ENCODE measurements around the gene GLE1.

The GLE1 gene

DNA sequence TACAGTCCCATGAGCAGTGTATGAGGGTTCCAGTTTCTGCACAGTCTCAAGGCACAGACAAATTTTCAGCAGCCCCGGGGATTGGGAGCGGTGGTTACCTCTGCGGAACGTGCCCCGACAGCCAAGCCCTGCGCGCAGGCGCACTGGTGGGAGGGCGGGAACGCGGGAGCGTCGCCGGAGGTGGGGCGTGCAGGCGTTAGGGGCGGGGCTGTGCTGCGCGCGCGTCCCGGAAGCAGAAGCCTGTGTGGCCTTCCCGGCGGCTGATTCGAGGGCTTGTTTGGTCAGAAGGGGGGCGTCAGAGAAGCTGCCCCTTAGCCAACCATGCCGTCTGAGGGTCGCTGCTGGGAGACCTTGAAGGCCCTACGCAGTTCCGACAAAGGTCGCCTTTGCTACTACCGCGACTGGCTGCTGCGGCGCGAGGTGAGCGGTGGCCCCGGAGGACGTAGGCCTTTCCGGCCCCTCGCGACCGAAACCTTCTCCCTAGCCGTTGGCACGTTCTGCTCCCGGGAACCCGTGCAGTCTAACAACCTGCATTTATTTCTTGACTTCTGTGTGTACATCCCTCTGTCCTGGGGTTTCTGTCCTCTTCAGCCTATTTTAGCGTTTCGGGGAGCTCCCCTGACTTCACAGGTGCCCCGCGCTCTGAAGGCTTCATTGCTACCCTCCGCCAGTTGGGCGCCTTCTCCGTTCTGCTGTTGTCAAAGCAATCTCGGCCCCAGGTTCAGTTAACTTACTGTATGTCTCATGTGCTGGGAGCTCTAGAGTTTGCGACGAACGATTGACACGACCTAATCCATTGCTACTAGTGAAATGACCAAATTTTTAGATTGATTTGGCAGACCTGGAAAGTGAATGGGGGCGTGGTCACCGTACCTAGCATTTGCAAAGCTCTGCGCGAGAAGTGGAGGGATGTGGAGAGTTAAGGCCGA, at the start of gene GLE1:
Gene GLE1 (plus strand): TSS at position 235 of the 929 bp plus-strand sequence. CDS start 87 bp downstream, at position 322.
- peak within 1 kb of the TSS; percentile 74 for H3K27ac ChIP-seq
- no peaks in the 10 kb centered on the region for H3K27me3 ChIP-seq (ENCODE audit: insufficient read depth, low read depth, severe bottlenecking)
- TF ChIP-seq CTCF (IDR thresholded peaks at IDR 0.05; ENCODE audit: low read depth, low read length), result no peak
- H3K4me3 ChIP-seq (ENCODE audit: low read depth, low read length), result peak within 1 kb of the TSS; percentile 82
- no peaks in the 10 kb centered on the region for H3K9me3 ChIP-seq (ENCODE audit: severe bottlenecking)
- peaks cover 33% of the 10 kb centered on the region for H3K36me3 ChIP-seq
- peak; percentile 97 for DNase-seq

GRCh38 chr9:128454991-128455390, 49.5 kb upstream of the GLE1 start:
- no peak overlapping the region for H3K4me3 ChIP-seq (ENCODE audit: low read depth, low read length)
- no peak for DNase-seq
- H3K36me3 ChIP-seq, result peaks cover 14% of the 10 kb centered on the region
- H3K27ac ChIP-seq, result no peak overlapping the region
- H3K9me3 ChIP-seq (ENCODE audit: severe bottlenecking), result no peaks in the 10 kb centered on the region
- H3K27me3 ChIP-seq (ENCODE audit: insufficient read depth, low read depth, severe bottlenecking), result no peaks in the 10 kb centered on the region
- no peak for TF ChIP-seq CTCF (IDR thresholded peaks at IDR 0.05; ENCODE audit: low read depth, low read length)

GRCh38 chr9:128455849-128456612, 48.5 kb upstream of the GLE1 start, which contains the start of gene ODF2:
TSS of gene ODF2 (plus strand) at chr9:128456006. CDS start at chr9:128456092, 86 bp downstream.
- H3K27ac ChIP-seq, result peak within 1 kb of the TSS; percentile 86
- peak within 1 kb of the TSS; percentile 78 for H3K4me3 ChIP-seq (ENCODE audit: low read depth, low read length)
- DNase-seq, result peak; percentile 100
- H3K27me3 ChIP-seq (ENCODE audit: insufficient read depth, low read depth, severe bottlenecking), result no peaks in the 10 kb centered on the region
- no peaks in the 10 kb centered on the region for H3K9me3 ChIP-seq (ENCODE audit: severe bottlenecking)
- TF ChIP-seq CTCF (IDR thresholded peaks at IDR 0.05; ENCODE audit: low read depth, low read length), result no peak
- peaks cover 24% of the 10 kb centered on the region for H3K36me3 ChIP-seq

GRCh38 chr9:128456613-128457061, 47.9 kb upstream of the GLE1 start:
- Histone ChIP-seq H3K9me3 (ENCODE audit: severe bottlenecking) (no peaks in the 10 kb centered on the region), H3K4me3 (ENCODE audit: low read depth, low read length) (peak overlapping the region; percentile 78), H3K36me3 (peaks cover 30% of the 10 kb centered on the region), H3K27ac (peak overlapping the region; percentile 86), H3K27me3 (ENCODE audit: insufficient read depth, low read depth, severe bottlenecking) (no peaks in the 10 kb centered on the region)
- no peak for TF ChIP-seq CTCF (IDR thresholded peaks at IDR 0.05; ENCODE audit: low read depth, low read length)
- peak; percentile 84 for DNase-seq

- no peaks in the 10 kb centered on the region for H3K9me3 ChIP-seq (ENCODE audit: severe bottlenecking)
- H3K27ac ChIP-seq, result peak overlapping the region; percentile 86
- DNase-seq, result no peak
- no peaks in the 10 kb centered on the region for H3K27me3 ChIP-seq (ENCODE audit: insufficient read depth, low read depth, severe bottlenecking)
- TF ChIP-seq CTCF (IDR thresholded peaks at IDR 0.05; ENCODE audit: low read depth, low read length), result no peak
- H3K4me3 ChIP-seq (ENCODE audit: low read depth, low read length), result peak overlapping the region; percentile 78
- H3K36me3 ChIP-seq, result peaks cover 36% of the 10 kb centered on the region
Measured at GRCh38 chr9:128457207-128457606, 47.3 kb upstream of the GLE1 start.

All from WERI-Rb-1 (cell line).